CD4-positive, alpha-beta T cell treated with Interleukin-6 at 100 ng/mL for 8 hours (primary cell): ENCODE data around the gene MCF2L.
A peak's percentile ranks its signal among the peaks of the same experiment; 100 is the strongest.

Source experiments
- DNase-seq: peaks from one replicate; pipeline ENCODE4 v3.0.0-alpha.2; 2020; ENCODE audit warnings: mixed read lengths, low spot score

The MCF2L gene

GRCh38 chr13:112965573-112966115, 3.4 kb upstream of the MCF2L start:
- no peak for DNase-seq

GRCh38 chr13:112966776-112967175, 2.2 kb upstream of the MCF2L start:
- no peak for DNase-seq

- no peak for DNase-seq
Measured at GRCh38 chr13:112967686-112968379, 1.2 kb upstream of the MCF2L start.

- peak; percentile 30 for DNase-seq
Measured at GRCh38 chr13:112968380-112968909, 569 bp upstream of the MCF2L start.

GRCh38 chr13:112969692-112970338, 801 bp downstream of the MCF2L start:
- no peak for DNase-seq

GRCh38 chr13:112970552-112971287, 1.7 kb downstream of the MCF2L start:
- no peak for DNase-seq

GRCh38 chr13:112971288-112971643, 2.3 kb downstream of the MCF2L start:
- no peak for DNase-seq

GRCh38 chr13:112972258-112972657, 3.2 kb downstream of the MCF2L start:
- no peak for DNase-seq

- no peak for DNase-seq
Measured at GRCh38 chr13:112972867-112973576, 4.0 kb downstream of the MCF2L start.

- DNase-seq: no peak
Measured at GRCh38 chr13:112973577-112973951, 4.5 kb downstream of the MCF2L start.

GRCh38 chr13:112974125-112974524, 5.1 kb downstream of the MCF2L start:
- DNase-seq: no peak

- no peak for DNase-seq
Measured at GRCh38 chr13:112974671-112975070, 5.7 kb downstream of the MCF2L start.

GRCh38 chr13:112975401-112975939, 6.5 kb downstream of the MCF2L start:
- DNase-seq: no peak

GRCh38 chr13:112976526-112976925, 7.5 kb downstream of the MCF2L start:
- no peak for DNase-seq

- DNase-seq: no peak
Measured at GRCh38 chr13:112977091-112977490, 8.1 kb downstream of the MCF2L start.

GRCh38 chr13:112977525-112977924, 8.5 kb downstream of the MCF2L start:
- no peak for DNase-seq

GRCh38 chr13:112978561-112979405, 9.8 kb downstream of the MCF2L start:
- no peak for DNase-seq

GRCh38 chr13:112979406-112979902, 10.4 kb downstream of the MCF2L start:
- DNase-seq: no peak

- DNase-seq: no peak
Measured at GRCh38 chr13:112980434-112980833, 11.4 kb downstream of the MCF2L start.

GRCh38 chr13:112981451-112981850, 12.4 kb downstream of the MCF2L start:
- DNase-seq: no peak
